ENCODE measurements around the gene RNF41. TPM values are rescaled to one million over a fixed set of nuclear protein-coding genes. Genes with fewer than 3 reads are reported as not detected.

Gene RNF41
- total and polyA plus RNA-seq, 2 donors (not counting 3 experiments of a cell fraction or from before 2014, with no cell fraction given): 88.3 to 203 TPM

GRCh38 chr12:56256326-56256960 is 34.7 kb upstream of the RNF41 start:
- Histone ChIP-seq H3K27me3 (ENCODE audit: control insufficient read depth in 2 of 2, insufficient read depth in 2 of 2, low read length in 2 of 2) (no peaks in the 10 kb centered on the region), H3K36me3 (ENCODE audit: control insufficient read depth in 2 of 2, extremely low read depth in 1 of 2, insufficient read depth in 2 of 2, low read length in 2 of 2) (peaks cover 24 to 40% of the 10 kb centered on the region in 2 experiments), H3K9me1 (replicated peaks; ENCODE audit: control insufficient read depth, extremely low read depth, insufficient read depth, low read length) (no peaks in the 10 kb centered on the region), H3K9ac (replicated peaks; ENCODE audit: extremely low read depth, insufficient read depth, low read length) (no peak overlapping the region), H3K4me1 (ENCODE audit: control insufficient read depth, extremely low read depth, insufficient read depth, low read length) (peaks cover 18% of the 10 kb centered on the region), H3K27ac (ENCODE audit: insufficient read depth, low read depth, low read length) (no peak overlapping the region), H3K4me3 (replicated peaks in 1 of 3; ENCODE audit: insufficient read depth in 1 of 3, low read depth in 1 of 3, low read length in 3 of 3) (peak overlapping the region in 1 of 3 experiments; percentile 20), H2AFZ (ENCODE audit: low read depth, low read length) (no peak overlapping the region), H4K20me1 (replicated peaks; ENCODE audit: control insufficient read depth, extremely low read depth, insufficient read depth, low read length) (no peaks in the 10 kb centered on the region), H3K79me2 (ENCODE audit: control insufficient read depth, insufficient read depth, low read length) (peaks cover 26% of the 10 kb centered on the region), H3K4me2 (ENCODE audit: insufficient read depth, low read length) (peak overlapping the region; percentile 81), H3K9me3 (replicated peaks; ENCODE audit: control insufficient read depth, insufficient read depth, low read length) (no peaks in the 10 kb centered on the region)
- dilution Hi-C loops (cut with MboI; ENCODE audit: extremely low pct_ligation_motif_present, low sequenced_read_pairs): no loop called here
- ChIA-PET CTCF (interaction anchor here (0.9 to 4.0 kb wide), 6 partner anchors 9 to 66 kb away, joined by 3 to 50 read pairs (median 9); partner anchors contain the start of genes COQ10A, RNF41 and SMARCC2), POLR2A (no interaction called here)
- TF ChIP-seq JUN (IDR thresholded peaks at IDR 0.05; ENCODE audit: borderline replicate concordance, insufficient read depth, insufficient read length, low read depth) (no peak), POLR2A (IDR thresholded peaks at IDR 0.05; ENCODE audit: low read depth, low read length) (no peak), GATA2 (IDR thresholded peaks at IDR 0.05; ENCODE audit: insufficient read depth, insufficient read length, low read depth, low read length) (no peak), CTCF (IDR thresholded peaks at IDR 0.05; ENCODE audit: extremely low read depth in 1 of 2, insufficient read depth in 1 of 2, low read depth in 1 of 2, low read length in 2 of 2) (peak in 1 of 2 donors; percentile 16)
- BruUV-seq (replicated peaks): no TSS peak
- DNase-seq (ENCODE audit: low read depth, low spot score) (no peak), FAIRE-seq (no peak)
- intact Hi-C loops (cut with micrococcal nuclease): no loop called here

- no peaks in the 10 kb centered on the region for H4K20me1 ChIP-seq (replicated peaks; ENCODE audit: control insufficient read depth, extremely low read depth, insufficient read depth, low read length)
- peaks cover 24 to 40% of the 10 kb centered on the region in 2 experiments for H3K36me3 ChIP-seq (ENCODE audit: control insufficient read depth in 2 of 2, extremely low read depth in 1 of 2, insufficient read depth in 2 of 2, low read length in 2 of 2)
- dilution Hi-C loops (cut with MboI; ENCODE audit: extremely low pct_ligation_motif_present, low sequenced_read_pairs) (no loop called here), intact Hi-C loops (cut with micrococcal nuclease) (no loop called here)
- no TSS peak for BruUV-seq (replicated peaks)
- no peak overlapping the region for H3K9ac ChIP-seq (replicated peaks; ENCODE audit: extremely low read depth, insufficient read depth, low read length)
- no peak for TF ChIP-seq CTCF (IDR thresholded peaks at IDR 0.05; ENCODE audit: extremely low read depth in 1 of 2, insufficient read depth in 1 of 2, low read depth in 1 of 2, low read length in 2 of 2)
- no peak for TF ChIP-seq GATA2 (IDR thresholded peaks at IDR 0.05; ENCODE audit: insufficient read depth, insufficient read length, low read depth, low read length)
- TF ChIP-seq POLR2A (IDR thresholded peaks at IDR 0.05; ENCODE audit: low read depth, low read length): no peak
- no peak for TF ChIP-seq EZH2 (IDR thresholded peaks at IDR 0.05; ENCODE audit: borderline replicate concordance, low read depth, low read length, severe bottlenecking)
- TF ChIP-seq MYC (IDR thresholded peaks at IDR 0.05; ENCODE audit: low read depth, low read length): no peak
- TF ChIP-seq FOS (IDR thresholded peaks at IDR 0.05; ENCODE audit: borderline replicate concordance, insufficient read depth, low read length): no peak
- TF ChIP-seq MAX (IDR thresholded peaks at IDR 0.05; ENCODE audit: insufficient read depth, insufficient read length): no peak
- TF ChIP-seq POLR2AphosphoS5 (IDR thresholded peaks at IDR 0.05; ENCODE audit: insufficient read depth, low read depth, low read length): no peak
- no peak for TF ChIP-seq JUN (IDR thresholded peaks at IDR 0.05; ENCODE audit: borderline replicate concordance, insufficient read depth, insufficient read length, low read depth)
- H3K9me3 ChIP-seq (replicated peaks; ENCODE audit: control insufficient read depth, insufficient read depth, low read length): no peaks in the 10 kb centered on the region
- FAIRE-seq: no peak
- no peaks in the 10 kb centered on the region for H3K9me1 ChIP-seq (replicated peaks; ENCODE audit: control insufficient read depth, extremely low read depth, insufficient read depth, low read length)
- H3K4me3 ChIP-seq (replicated peaks in 1 of 3; ENCODE audit: insufficient read depth in 1 of 3, low read depth in 1 of 3, low read length in 3 of 3): no peak overlapping the region
- POLR2A ChIA-PET: no interaction called here
- no peak for DNase-seq (ENCODE audit: low read depth, low spot score)
- H3K27me3 ChIP-seq (ENCODE audit: control insufficient read depth in 2 of 2, insufficient read depth in 2 of 2, low read length in 2 of 2): no peaks in the 10 kb centered on the region
- no peak overlapping the region for H3K4me2 ChIP-seq (ENCODE audit: insufficient read depth, low read length)
- CTCF ChIA-PET: interaction anchor here (1.8 to 4.0 kb wide), 2 partner anchors 34 to 65 kb away, joined by 5 to 50 read pairs; partner anchors contain the start of genes RNF41 and SMARCC2
- peaks cover 26% of the 10 kb centered on the region for H3K79me2 ChIP-seq (ENCODE audit: control insufficient read depth, insufficient read depth, low read length)
- no peak overlapping the region for H3K27ac ChIP-seq (ENCODE audit: insufficient read depth, low read depth, low read length)
- peaks cover 18% of the 10 kb centered on the region for H3K4me1 ChIP-seq (ENCODE audit: control insufficient read depth, extremely low read depth, insufficient read depth, low read length)
- no peak overlapping the region for H2AFZ ChIP-seq (ENCODE audit: low read depth, low read length)
Observed at GRCh38 chr12:56255671-56256070, 33.9 kb upstream of the RNF41 start.

All from endothelial cell of umbilical vein (primary cell).